ENCODE data around the gene OR5V1.
"Not testable (repeated sequence)": the region's sequence is repeated elsewhere in the genome, so short reads cannot be mapped to it uniquely, and the experiment has no call there.

OR5V1 gene

DNA sequence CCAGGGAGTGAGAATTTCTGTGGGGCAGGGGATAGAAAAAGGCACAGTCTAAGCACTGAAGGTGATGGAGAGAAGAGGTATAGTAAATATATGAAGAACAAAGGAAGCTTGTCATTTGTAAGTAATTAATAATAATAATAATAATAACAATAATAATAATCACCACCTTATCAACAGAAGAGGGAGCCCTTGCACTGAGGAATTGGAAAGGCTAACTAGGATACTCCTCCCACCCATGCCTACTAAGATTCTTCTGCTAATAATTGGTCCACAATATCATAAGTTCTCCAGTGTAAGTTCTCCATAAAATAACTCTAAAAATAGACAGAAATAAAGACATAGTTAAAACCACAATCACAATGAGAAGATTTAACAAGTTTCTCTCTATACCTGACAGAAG is 7.3 kb upstream of the OR5V1 start:
- intact Hi-C loops (cut with DNase I; ENCODE audit: low total_unique reads): no loop called here
- Histone ChIP-seq H3K4me3 (no peak overlapping the region), H3K4me1 (no peaks in the 10 kb centered on the region), H3K27ac (no peak overlapping the region), H3K9me3 (no peaks in the 10 kb centered on the region), H3K27me3 (no peaks in the 10 kb centered on the region), H3K36me3 (no peaks in the 10 kb centered on the region)
- no peak for DNase-seq
- no peak for TF ChIP-seq CTCF (IDR thresholded peaks at IDR 0.05)

DNA sequence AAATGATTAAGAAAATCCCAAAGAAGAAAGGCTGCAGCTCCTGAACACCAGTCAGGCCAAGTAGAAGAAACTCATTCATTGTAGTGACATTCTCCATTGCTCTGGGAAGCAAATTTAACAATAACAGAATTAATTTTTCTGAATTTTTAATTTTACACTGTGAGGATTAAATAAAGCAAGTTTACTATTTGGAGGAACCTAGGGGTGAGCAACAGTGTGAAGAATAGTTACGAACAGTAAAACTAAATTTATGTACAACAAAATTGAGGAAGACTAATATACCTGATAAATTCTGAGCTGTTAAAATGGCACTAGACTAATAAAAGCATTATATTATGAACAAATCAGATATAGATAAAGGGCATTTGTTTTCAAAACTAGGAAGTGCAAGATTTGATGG is 6.5 kb upstream of the OR5V1 start, which contains the start of gene OR12D3:
TSS of gene OR12D3 (minus strand) at position 101 of the 400 bp plus-strand sequence. CDS start at position 97, 4 bp downstream.
- no peak within 1 kb of the TSS for H3K27ac ChIP-seq
- no peaks in the 10 kb centered on the region for H3K9me3 ChIP-seq
- H3K4me3 ChIP-seq: no peak within 1 kb of the TSS
- DNase-seq: no peak
- H3K36me3 ChIP-seq: no peaks in the 10 kb centered on the region
- intact Hi-C loops (cut with DNase I; ENCODE audit: low total_unique reads): no loop called here
- no peaks in the 10 kb centered on the region for H3K4me1 ChIP-seq
- no peak for TF ChIP-seq CTCF (IDR thresholded peaks at IDR 0.05)
- H3K27me3 ChIP-seq: no peaks in the 10 kb centered on the region

DNA sequence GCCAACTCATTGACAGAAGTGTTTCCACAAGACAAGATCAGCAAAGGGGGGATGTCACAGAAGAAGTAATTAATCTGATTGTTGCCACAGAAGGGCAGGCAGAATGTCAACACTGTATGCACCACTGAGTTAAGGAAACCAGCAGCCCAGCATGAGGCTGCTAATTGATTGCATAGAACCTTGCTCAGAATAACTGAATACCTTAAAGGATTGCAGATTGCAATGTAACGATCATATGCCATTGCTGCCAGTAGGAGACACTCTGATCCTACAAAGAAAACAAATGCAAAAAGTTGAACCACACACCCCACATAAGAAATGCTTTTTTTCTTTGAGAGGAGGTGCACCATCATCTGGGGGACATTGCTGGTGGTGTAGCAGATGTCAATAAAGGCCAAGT is 13.1 kb downstream of the OR5V1 start:
- no peaks in the 10 kb centered on the region for H3K36me3 ChIP-seq
- intact Hi-C loops (cut with DNase I; ENCODE audit: low total_unique reads): no loop called here
- no peaks in the 10 kb centered on the region for H3K9me3 ChIP-seq
- no peaks in the 10 kb centered on the region for H3K27me3 ChIP-seq
- no peak for TF ChIP-seq CTCF (IDR thresholded peaks at IDR 0.05)
- H3K27ac ChIP-seq: no peak overlapping the region
- no peak for DNase-seq
- H3K4me1 ChIP-seq: no peaks in the 10 kb centered on the region
- H3K4me3 ChIP-seq: no peak overlapping the region

DNA sequence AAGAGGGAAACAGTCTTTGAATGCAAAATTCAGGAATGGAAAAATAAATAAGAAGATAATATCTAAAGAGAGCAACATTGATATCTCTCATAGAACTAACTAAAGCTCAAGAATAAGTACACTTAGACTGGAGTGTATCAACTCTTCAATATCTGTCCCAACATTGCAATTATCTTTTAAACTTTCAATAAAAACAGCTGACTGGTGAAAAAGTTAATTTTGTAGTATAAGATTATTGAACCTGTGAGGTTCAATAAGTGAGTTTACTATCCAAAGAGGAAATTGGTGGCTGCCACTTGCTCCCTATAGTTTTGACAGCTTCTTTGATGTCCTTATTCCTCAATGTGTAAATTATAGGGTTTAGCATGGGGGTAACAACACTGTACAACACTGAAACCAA is 13.7 kb downstream of the OR5V1 start:
- Histone ChIP-seq H3K9me3 (no peaks in the 10 kb centered on the region), H3K27me3 (no peaks in the 10 kb centered on the region), H3K36me3 (no peaks in the 10 kb centered on the region), H3K27ac (no peak overlapping the region), H3K4me3 (no peak overlapping the region), H3K4me1 (no peaks in the 10 kb centered on the region)
- TF ChIP-seq CTCF (IDR thresholded peaks at IDR 0.05): no peak
- intact Hi-C loops (cut with DNase I; ENCODE audit: low total_unique reads): no loop called here
- DNase-seq: no peak

DNA sequence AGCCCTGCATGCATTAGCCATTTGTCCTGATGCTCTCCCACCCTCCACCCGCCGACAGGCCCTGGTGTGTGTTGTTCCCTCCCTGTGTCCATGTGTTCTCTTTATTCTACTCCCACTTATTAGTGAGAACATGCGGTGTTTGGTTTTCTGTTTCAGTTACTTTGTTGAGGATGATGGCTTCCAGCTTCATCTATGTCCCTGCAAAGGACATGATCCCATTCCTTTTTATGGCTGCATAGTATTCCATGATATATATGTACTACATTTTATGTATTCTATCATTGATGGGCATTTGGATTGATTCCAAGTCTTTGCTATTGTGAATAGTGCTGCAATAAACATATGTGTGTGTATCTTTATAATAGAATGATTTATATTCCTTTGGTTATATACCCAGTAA is 19.3 kb downstream of the OR5V1 start:
- H3K27ac ChIP-seq; H3K27me3 ChIP-seq; H3K4me1 ChIP-seq; H3K36me3 ChIP-seq; intact Hi-C loops (cut with DNase I; ENCODE audit: low total_unique reads); DNase-seq; H3K9me3 ChIP-seq; H3K4me3 ChIP-seq: not testable (repeated sequence)

DNA sequence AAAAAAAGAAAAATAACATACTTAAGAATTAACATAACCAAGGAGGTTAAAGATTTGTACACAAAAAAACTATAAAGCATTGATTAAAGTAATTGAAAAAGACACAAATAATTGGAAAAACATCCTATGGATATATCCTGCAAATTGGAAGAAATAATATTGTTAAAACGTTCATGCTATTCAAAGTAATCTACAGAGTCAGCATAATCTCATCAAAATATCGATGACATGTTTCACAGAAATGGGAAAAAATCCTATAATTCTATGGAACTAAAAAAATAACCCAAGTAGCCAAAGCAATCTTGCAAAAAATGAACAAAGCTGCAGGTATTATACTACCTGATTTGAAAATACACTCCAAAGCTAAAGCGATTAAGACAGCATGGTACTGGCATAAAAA is 23.3 kb downstream of the OR5V1 start:
- no peaks in the 10 kb centered on the region for H3K36me3 ChIP-seq
- no peaks in the 10 kb centered on the region for H3K27me3 ChIP-seq
- DNase-seq: no peak
- intact Hi-C loops (cut with DNase I; ENCODE audit: low total_unique reads): no loop called here
- TF ChIP-seq CTCF (IDR thresholded peaks at IDR 0.05): no peak
- H3K4me1 ChIP-seq: no peaks in the 10 kb centered on the region
- no peak overlapping the region for H3K4me3 ChIP-seq
- H3K9me3 ChIP-seq: no peaks in the 10 kb centered on the region
- no peak overlapping the region for H3K27ac ChIP-seq
